Middle frontal gyrus (tissue), 1 donor: ENCODE results near the gene CASP1.
"Not testable (repeated sequence)": the region's sequence is repeated elsewhere in the genome, so short reads cannot be mapped to it uniquely, and the experiment has no call there.

ENCODE experiments used
- DNase-seq: peaks from one replicate; pipeline ENCODE4 v3.0.0-alpha.2; 2015; ENCODE audit warnings: low spot score; ENCODE audit errors: extremely low spot score

The CASP1 gene

DNA sequence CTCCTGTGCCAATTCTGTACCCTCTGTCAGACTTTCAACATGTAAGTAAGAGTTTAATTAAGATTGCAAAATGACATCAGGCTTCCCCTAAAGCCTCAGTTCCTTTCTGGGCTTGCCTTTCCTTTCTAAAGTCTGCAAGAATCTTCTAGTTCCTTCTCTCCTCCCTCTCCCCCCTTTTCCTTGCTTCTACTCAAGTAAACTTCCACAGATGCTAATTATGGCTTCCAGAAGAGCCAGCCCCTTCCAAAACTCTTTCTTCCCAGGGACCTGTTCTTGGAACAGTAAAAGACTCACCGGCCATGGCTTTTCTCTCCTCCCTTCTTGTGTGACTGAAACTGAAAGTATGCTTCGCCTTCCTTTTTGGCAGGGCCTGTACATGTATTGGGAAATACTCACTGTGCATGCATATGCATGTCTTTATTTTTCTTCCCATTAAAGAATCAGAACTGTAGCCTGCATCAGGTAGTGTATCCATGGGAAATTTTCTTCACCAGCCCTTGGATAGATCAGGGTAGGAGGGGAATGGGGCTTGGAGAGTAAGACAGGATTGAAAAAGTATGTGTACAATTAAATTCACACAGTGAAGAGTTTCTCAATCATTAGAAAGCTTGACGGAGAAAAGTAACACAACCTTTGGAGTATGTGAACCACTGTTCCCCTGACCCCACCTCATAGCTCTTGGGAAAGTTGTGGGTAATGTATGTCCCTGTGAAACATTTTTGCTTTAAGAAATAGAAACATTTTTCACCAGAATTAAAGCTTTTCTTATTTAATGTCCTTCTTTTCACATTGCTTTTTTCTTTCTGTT lies at the start of gene CASP1:
CASP1 (minus strand) TSS at position 332 of the 808 bp plus-strand sequence; CDS start at position 301, 31 bp downstream.
- no peak for DNase-seq

DNA sequence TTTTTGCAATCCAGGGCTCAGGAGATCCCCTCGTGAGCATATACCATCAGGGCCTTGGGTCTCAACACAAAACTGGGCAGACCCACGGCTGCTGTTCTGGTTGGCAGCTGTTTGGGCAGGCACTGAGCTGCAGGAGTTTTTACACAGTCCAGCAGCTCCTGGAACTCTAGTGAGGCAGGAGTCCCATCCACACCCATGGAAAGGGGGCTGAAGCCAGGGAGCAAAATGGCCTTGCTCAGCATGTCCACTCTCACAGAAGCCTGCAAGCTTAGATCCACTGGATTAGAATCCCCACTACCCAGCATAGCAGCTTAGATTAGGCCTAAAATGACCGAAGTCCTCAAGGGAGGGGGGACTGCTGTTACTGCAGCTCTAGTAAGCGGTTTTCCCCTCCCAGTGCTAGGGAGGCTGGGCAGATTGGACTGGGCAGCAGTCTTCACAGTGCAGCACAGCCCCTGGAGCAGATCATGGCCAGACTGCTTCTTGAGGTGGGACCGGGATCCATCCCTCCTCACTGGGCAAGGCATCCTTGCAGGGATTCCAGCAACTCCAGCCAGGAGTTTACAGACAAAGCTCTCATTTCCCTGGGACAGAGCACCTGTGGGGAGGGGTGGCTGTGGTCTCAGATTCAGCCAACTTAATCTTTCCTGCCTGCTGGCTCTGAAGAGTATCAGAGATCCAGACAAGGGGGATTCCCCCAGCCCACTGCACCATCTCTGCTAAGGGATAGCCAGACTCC lies 46.6 kb upstream of the CASP1 start:
- DNase-seq: no peak

DNA sequence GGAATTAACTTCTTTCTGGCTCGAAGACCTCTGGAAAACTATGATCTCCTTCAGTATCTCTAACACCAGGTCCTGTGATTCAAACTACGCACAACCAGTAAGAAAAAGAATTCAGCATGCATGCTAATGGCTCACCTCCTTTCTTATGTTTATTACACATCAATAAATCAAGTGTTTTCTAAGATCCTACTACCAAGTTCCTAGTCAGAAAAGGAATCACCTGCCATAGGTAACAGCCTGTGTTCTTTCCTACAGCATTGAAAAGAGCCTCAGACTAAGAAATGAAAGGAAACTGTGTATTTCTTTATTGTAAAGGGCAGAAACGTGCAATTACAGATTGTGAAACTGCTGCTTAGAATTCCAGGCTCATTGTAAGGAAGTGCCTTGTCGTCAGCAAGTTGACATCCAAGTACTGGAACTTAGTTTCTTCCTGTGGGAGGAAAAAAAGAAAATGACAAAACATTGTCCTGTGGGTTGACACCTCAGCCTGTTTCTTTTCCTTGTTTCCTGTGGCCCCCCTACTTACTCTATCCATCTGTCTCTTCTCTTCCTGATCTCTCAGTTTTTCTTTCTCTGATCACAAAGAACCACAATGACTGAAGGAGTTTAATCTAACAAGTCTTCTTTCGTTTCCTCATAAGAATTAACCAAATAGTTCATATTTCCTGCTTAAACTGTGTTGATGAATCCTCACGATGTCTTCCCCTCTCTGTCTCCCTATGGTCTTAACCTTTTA lies 45.4 kb upstream of the CASP1 start:
- DNase-seq: not testable (repeated sequence)

DNA sequence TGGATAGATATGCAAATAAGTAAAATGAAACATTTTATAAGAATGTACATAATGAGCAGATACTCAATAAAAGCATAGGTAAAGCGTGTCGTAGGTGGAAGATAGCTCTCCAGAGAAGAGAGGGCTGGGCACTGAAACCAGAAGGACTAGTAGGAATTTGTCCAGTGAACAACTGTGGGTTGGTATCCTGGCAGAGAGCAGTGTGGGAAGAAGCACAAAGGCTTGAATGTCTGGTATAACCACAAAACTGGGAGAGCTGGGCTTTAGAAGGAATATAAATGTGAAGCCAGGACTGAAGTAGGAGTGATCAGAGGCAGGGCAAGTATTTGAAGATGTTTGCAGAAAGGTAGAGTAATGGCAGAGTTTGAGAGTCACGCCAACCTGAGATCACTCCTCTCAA lies 43.3 kb upstream of the CASP1 start:
- no peak for DNase-seq

DNA sequence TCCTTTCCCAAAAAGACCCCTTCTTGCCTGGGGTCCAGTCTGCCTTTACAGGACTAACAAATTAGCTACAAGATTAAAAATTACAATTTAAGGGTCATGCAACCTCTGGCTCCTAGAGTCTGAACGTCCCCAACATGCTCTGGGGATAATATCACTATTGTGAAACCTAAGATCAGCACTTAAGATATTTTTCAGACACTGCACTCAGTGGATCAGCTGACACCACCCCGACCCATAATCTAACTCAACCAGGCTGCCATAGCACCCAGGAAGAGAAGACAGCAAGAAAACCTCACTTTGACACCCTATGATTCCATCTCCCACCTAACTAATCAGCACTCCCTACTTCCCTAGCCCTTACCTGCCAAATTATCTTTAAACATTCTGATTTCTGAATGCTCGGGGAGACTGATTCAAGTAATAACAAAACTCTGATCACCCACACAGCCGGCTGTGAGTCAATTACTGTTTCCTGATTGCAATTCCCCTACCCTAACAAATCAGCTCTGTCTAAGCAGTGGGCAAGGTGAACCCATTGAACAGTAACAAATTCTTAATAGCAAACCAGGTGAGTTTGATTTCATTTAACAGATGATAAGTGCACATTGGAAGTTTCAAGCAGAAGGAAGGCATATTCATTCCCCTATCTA lies 42.3 kb upstream of the CASP1 start:
- DNase-seq: not testable (repeated sequence)

DNA sequence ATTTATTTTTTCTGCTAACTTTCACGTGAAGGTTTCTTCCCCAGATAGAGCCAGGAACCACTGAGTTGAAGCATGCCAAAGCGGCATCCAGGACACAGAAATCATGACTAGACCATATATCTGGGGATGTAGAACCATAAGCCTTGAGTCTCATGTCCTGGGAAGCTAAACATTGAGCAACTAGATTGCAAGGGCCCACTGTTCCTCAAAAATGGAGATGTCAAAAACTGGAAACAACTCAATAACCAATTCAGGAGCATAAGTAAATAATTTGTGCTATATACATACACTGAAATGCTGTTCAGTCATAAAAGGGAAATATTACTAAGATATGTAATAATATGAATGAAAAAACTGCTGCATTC lies 39.2 kb upstream of the CASP1 start:
- DNase-seq: no peak

DNA sequence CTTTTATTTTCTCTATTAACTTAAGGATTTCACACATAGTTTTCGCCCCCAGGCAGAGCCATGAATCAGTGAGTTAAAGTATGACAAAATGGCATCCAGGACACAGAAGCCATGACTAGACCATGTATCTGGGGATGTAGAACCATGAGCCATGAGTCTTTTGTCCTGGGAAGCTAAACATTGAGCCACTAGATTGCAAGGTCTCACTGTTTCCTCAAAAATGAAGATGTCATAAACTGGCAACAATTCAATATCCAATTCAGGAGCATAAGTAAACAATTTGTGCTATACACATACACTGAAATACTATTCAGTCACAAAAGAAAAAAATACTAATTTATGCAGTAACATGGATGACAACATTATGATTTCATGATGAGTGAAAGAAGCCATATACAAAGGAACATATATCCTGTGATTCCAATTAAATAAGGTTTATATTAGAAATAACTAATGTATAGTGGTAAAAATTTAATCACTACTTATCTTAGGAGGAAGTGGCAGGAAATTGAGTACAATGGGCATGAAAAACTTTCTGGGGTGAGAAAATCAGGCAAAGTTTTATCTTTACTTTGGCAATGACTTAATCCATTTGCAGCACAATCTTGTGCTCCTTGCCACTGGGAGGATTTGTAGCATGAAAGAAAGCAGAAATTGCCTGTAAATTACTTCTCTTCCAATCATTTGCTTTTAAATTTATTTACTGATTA lies 38.7 kb upstream of the CASP1 start:
- DNase-seq: no peak

DNA sequence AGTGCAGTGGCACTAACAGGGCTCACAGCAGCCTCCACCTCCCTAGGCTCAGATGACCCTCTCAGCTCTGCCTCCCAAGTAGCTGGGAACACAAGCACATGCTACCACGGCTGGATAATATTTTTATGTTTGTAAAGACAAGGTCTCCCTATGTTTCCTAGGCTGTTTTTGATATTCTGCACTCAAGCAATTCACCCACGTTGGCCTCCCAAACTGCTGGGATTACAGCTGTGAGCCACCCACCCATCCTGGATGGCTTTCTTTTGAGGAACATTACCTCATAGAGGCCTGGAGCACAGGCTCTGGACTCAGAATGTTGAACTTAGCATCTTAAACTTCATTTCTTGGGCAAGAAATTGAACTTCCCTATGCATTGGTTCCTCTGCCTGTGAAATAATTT lies 37.1 kb upstream of the CASP1 start:
- DNase-seq: not testable (repeated sequence)

DNA sequence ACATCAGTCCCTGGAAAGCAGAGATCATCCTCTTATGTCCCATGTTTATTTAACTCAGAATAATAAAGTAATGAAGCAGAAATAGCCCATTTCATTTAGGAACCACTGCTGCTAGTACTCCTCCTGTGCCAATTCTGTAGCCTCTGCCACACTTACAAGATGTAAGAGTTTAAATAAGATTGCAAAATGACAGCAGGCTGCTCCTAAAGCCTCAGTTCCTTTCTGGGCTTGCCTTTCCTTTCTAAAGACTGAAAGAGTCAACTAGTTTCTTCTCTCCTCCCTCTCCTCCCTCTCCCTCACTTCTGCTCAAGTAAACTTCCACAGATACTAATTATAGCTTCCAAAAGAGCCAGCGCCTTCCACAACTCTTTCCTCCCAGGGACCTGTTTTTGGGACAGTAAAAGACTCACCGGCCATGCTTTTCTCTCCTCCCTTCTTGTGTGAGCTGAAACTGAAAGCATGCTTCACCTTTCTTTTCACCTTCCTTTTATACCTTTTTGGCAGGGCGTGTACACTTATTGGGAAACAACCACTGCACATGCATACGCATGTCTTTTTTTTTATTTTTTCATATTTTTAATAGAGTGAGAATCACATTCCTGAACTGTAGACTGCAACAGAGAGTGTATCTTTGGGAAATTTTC lies 36.3 kb upstream of the CASP1 start:
- no peak for DNase-seq

DNA sequence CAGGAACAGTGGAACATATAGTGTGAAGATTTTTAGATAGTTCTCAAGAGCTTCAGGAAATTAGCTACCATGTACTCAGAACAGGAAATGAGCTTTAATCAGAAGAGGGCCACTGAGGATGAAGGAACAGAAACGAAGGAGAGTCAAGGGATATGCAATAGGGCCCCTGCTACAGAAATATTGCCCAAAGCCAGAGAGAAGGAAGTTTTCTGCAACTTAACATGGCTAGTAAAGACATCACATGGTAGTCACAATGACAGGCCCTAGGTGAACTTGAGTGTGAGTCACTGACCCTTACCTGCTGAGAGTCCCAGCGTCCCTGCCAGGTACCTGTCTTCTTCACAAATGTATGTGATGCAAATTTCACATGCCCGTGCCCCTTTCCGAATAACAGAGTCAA lies 35.4 kb upstream of the CASP1 start:
- DNase-seq: no peak

DNA sequence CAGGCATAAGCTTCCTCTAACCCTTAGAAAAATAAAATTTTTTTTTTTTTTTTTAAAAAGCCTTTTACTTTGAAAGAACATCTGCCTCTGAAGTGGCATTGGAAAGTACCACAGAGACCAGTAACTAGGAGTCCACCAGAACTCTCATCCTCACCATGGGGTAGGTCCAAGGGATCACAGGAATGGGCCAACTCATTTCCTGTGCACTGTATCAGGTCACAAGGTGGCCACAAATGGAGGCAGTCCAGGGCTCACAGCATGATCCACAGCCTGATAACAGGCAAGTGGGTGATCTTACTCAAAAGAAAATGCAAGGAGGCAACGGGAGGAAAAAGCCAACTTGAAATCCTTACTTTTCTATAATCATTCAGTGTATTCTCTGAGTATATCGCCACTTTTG lies 34.8 kb upstream of the CASP1 start:
- not testable (repeated sequence) for DNase-seq

DNA sequence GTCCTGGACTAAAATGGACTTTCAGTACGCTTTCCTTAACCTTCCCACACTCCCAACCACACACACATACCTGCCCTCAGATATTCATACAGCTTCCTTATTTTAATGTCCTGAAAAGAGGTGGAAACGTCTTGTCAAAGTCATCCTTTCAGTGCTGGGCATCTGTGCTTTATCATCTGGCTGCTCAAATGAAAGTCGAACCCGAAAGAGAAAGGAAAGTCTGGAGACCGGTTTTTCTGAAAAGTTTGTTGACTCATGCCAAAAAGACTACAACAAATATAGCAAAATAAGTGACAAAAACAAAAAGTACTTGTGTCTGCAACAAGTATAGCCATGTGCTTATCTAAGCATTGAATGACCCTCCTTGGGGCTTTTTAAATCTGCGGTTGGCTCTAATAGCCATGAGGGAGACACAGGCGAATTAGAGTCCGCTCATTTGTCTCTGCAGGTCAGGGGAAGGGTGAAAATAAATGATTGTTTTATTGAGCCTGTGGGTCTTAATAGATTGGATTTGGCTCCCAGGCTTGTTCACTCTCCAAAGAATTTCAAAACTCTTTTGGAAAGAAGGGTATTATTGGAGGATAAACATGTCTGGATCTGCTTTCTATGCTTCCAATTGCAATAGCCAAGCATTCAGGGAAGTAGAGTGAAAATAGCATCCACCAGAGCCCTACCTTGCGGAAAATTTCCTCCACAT lies 28.4 kb upstream of the CASP1 start:
- not testable (repeated sequence) for DNase-seq

DNA sequence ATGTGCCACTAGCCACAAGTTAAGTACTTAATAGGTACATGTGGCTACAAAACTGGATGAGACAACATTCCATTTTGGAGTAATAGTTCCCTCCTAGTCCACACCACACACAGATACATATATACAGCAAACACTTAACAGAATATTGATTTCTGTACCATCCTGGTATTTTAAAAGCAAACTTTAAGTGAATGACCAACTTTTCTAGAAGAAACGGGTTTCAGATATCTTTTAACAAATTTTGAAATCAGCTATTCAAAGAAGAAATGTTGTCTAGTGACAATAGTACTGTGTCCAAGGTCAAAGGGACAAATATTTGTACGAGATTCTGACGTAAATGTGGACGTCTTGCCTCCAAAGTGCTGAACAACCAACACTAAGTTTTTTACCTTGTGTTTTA lies 22.5 kb upstream of the CASP1 start:
- DNase-seq: no peak

DNA sequence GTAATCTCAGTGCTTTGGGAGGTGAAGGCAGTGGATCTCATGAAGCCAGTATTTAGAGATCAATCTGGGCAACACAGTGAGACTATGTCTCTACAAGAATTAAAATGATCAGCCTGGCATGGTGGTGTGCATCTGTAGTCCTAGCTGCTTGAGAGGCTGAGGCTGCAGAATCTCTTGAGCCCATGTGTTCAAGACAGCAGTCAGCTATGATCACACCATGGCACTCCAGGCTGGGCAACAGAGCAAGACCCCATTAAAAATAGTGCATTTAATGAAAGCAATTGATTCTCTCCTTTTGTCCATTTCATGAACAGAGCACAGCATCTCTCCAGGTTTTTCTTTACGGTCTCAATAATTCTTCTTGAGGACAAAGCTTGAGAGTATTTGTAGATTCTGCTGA lies 21.5 kb upstream of the CASP1 start:
- no peak for DNase-seq

DNA sequence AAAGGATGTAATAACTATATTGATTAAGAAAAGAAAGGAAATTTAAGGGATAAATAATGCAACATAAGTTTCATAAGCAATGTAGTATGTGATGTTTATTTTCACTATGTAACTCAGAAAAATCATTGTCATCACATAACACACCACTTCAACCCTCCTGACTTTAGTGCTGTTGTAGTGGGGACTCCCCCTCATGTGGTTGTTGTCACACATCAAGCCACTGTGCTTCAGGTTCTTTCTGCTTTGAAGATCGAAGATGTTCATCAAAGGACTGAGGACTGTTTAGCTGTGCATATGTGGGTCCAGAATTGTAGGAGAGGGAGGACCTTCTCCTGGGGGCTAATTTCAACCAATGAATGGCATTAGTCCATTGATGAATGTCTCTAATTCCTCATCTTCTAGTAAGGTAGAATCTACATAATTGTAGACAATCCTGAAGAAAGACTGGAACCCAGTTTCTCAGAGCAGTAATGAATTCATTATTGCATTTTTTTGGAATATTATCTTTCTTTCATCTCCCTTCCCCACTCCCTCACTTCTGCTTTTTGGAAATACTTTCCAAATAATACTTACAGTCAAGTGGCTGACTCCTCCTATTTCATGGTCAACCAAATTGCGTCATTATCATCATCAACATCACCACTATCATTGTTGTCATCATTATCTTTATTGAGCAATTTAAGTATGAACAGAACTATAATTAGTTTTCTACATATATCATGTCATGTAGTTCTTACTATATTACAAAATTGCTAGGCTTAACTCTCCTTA lies 20.0 kb upstream of the CASP1 start:
- no peak for DNase-seq

DNA sequence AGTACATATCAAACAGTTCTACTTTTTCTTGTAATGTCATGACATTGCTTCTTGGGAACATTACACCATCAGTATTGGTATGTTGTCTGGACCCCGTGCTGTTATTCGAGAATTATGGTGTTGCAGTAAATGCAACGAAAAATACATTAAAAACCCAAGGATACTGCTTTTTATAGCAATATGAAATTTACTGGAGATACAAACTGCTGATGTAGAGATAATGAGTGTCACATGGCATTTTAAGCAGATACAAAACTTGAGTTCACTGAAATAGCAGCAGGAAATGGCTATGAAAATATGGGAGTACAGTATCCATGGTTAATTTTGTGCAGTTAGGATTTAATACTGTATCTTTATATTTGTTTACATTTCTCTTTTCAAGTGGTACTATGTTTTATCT lies 17.5 kb upstream of the CASP1 start:
- DNase-seq: no peak

DNA sequence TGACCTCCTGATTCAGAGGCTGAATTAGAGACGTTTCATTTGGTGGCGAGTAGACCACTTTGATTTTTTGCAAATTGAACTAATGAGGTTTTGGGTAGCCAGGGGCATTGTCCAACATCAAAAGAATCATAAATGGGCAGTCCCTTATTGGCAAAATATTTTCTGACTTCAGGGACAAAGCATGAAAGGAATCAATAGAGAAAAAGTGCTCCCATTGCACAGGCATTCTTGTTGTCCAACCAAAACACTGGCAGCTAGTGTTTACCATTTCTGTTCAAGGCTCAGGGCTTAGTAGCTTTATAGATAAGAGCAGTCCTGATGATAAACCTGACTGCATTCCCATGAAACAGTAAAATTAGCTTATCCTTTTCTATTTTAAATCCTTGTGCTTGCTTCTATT lies 16.6 kb upstream of the CASP1 start:
- no peak for DNase-seq

DNA sequence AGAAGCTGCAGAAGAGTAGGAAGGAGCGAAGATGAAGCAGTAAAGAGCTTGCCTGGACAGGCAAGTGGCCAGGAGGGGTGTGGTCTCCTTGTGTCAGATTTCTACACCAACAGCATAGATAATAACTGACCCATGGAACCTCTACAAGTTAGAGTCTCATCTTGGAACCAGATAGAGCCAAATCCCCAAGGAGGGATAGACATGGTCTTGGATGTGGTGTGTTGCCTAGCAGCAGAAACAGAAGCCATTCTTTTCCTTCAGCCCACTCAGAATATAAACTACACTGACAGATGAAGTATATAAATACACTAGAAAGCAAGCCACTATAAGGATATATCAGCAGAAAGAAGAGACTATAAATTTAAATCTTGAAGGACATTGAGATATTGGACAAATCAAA lies 14.5 kb upstream of the CASP1 start:
- no peak for DNase-seq

DNA sequence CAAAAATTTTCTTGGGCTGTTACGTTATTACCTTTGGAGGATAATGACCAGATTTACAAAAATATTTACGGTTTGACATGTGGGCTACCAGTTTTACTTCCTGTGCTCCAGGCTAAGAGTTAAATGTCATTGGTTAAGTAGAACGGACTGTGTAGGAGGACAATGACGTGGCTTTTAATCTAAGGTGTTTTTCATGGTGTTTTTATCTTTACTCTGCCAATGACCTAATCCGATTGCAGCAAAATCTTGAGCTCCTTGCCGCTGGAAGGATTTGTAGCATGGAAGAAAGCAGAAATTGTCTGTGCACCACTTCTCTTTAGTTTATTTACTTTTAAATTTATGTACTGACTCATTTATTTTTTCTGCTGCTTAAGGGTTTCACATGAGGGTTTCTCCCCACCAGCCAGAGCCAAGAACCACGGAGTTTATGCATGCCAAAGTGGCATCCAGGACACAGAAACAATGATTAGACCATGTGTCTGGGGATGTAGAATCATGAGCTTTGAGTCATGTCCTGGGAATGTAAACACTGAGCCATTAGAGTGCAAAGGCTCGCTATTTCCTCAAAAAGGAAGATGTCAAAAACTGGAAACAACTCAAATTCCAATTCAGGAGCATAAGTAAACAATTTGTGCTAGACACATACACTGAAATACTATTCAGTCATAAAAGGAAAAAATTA lies 12.1 kb upstream of the CASP1 start:
- DNase-seq: no peak
